ENCODE results near the gene ST7.

Gene ST7

DNA sequence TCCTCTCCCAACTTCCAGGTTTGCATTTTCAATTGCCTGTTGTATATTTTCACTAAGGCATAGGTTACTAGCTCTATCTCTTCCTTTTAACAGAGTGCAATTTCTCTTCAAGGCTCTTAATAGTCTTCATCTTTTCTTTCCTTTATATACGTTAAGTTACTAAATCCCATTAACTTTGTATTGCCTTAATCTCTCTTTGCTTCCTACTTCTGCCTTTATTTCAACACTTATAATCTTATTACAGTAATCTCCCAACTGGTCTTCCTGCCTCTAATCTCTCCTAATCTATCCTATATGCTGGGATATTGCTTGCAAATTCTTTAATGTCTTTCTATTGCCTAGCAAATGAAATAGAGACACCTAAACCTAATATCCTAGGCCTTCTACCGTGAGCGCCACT, 26.1 kb downstream of the ST7 start:
- no peak for DNase-seq

DNA sequence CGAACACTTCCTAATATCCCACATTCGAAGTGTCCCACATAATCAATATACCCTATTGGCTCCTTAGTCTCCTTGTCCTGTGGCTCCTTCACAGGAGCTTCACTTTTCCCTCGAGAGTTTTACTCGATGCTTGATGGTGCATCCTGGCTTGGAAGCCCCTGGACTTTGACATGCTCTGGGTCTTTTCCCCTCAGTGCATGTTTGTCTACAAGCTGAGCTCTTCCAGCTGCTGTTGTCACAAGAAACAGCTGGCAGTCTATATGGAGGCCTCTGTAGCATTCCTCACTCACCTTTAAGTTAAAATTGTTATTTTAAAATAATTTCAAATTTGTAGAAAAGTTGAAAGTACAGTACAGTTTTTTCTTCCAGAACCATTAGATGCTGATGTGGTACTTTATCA, 27.1 kb downstream of the ST7 start:
- DNase-seq = no peak

GRCh38 chr7:116981939-116982338, 28.6 kb downstream of the ST7 start:
- no peak for DNase-seq

- DNase-seq = no peak
Measured at GRCh38 chr7:116984511-116984910, 31.2 kb downstream of the ST7 start.

DNA sequence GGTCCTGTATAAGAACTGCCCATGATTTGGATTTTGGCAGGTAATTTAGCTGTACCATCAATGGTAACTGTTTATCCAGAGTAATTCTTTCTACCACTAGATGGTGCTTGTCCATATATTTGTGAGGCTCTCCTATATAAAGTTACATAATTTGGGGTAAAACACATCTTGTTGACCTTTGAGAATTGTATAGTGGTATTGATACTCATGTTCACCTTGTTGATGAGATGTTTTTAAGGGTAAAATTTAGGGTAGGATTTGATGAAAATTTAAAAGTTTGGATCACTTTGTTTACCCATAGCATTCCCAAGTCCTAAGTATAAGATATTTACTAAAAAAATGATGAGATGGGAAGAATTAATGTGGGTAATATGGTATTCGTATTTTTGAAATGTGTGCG, 31.6 kb downstream of the ST7 start:
- DNase-seq = peak; percentile 76

DNA sequence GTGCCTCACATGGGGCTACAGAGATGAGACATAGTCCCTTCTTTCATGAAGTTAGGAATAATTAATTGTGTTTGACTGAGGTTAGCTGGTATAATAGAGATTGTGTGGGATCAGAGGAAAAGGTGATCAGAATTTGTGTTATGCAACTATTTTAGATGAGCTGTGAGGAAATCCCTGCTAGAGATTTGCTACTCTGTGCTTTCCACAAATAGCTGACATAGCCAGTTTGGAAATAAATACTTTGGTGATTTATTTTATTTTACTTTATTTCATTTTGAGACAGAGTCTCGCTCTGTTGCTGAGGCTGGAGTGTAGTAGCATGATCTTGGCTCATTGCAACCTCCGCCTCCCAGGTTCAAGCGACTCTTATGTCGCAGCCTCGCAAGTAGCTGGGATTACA, 32.3 kb downstream of the ST7 start:
- DNase-seq = no peak

DNA sequence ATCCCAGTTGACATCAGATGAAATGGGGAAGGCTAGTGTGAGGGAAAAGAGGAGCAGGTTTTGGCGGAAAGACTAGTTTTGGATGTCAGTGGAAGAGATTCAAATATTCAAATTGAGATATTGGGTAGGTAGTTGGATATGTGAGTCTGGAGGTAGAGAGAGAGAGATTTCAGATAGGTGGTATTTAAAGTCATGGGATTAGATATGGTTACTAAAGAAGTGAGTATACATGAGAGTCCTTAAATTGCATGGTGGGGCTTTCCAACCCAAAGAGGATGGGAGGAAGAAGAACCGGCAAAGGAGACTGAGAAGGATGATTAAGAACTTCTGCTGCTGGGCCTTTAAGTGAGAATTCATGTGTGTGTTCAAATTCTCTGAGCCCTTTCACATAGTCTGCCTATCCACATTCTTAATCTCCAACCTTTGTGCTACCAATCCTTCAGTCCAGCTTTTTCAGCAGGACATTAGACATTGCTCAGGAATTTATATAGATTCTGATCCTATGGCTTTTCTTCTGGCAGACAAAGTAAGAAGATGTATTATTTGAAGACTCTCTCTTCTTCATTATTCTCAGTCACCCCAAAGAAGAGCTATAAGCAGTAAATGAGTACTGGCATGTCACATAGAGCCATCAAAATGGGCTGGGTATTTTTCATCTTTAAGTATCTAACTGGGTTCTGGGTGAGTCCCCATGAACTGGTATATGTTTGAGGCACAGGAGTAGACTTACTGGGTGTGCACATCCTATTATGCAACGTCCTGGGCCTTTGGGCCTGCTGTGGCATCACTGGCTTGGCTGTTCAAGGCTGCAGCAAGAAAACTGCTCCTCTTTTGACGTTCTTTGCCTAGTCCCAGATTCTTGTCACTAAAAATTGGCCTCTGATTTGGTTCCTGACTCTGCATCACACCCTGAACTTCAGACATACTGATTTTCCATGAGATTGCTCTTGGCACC, 33.6 kb downstream of the ST7 start:
- no peak for DNase-seq

DNA sequence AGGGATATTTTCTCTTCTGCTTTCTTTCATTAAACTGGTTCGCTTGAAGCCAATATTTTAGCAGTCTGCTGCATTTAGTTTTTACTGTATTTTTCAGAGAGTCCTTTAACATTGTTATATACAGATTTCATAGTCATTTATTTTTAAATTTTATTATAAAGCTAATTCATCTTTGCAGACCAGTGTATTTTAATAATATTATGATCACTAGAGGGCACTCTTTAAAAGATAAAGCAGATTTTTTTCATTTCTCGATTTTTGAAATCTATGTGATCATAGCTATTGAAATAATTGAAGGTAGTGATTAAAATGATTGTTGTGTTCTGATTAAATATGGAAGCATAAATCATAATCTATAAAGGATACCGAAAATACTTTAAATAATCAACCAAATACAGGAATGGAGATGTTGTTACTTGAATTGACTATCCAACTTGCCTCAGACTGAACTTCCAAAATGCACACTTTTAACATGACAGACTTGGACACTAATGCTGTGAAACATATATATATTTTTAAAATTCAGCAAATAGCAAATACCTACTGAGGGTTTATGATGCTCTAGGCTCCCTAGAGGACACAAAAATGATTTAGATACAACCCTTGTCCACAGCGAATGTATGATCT, 35.2 kb downstream of the ST7 start:
- DNase-seq = peak; percentile 11

GRCh38 chr7:116990056-116990455, 36.8 kb downstream of the ST7 start:
- no peak for DNase-seq

DNA sequence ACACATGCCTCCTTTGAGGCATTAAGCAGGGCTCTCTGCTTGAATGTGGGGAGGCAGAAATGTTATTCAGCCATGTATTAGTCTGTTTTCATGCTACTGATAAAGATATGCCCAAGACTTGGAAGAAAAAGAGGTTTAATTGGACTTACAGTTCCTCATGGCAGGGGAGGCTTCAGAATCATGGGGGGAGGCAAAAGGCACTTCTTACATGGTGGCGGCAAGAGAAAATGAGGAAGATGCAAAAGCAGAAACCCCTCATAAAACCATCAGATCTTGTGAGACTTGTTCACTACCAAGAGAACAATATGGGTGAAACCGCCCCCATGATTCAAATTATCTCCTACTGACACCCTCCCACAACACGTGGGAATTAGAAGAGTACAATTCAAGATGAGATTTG, 37.9 kb downstream of the ST7 start:
- DNase-seq = no peak

DNA sequence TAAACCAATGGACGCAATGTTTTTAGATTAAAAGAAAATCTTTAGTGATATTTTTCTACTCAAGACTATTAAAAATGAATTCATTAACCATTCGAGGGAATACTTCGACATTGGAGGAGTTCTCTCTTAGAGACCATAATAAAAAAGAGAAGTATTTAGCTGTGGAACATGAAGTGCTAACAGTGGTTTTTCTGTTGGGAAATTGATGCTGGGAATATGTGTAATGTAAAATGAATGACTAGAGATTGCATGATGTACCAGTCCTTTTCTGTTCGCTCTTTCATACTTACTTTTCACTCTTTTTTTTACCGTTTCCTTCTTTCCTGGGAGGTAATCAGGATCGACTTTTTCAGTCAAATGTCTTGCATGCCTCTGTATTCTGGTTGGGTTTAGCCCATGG, 41.3 kb downstream of the ST7 start:
- DNase-seq = no peak

GRCh38 chr7:116997972-116998371, 44.7 kb downstream of the ST7 start:
- no peak for DNase-seq

- DNase-seq = no peak
Measured at GRCh38 chr7:116998567-116999175, 45.4 kb downstream of the ST7 start.

DNA sequence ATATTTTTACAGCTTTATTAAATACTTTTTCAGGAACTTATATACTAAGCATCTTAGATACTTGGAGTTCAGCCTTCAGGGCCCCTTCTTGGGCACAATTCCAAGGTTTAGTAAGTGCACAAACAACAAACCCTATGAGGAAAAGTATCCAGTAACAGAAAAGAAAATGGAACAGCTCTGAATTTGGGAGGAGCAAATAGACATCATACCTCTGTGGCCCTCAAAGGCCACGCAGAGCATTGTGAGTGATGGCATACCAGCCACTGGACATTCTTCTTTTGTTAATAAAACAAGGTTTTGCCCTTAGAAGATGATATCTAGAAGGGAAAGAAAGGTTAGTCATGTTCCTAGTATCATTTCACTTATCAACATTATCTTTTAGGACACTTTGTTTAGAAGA, 46.0 kb downstream of the ST7 start:
- no peak for DNase-seq

DNA sequence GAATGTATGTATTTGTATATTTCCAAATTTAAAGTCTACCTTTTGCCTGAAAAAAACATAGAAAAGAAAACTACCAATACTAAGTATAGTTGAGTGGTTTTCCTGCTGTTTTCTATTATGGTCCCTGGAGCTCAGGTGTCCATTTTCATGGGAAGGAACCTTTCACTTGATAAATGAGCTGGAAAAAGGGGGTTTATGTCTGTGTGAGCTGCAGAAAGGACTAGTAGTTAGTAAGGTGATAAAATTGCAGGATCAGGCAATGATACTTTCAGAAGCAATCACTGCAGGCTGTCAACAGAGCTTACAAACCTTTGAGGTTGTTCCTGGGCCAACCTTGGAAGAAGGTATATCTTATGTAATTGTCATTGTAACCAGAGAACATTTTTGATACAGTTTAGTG, 48.0 kb downstream of the ST7 start:
- no peak for DNase-seq

- no peak for DNase-seq
Measured at GRCh38 chr7:117004899-117005298, 51.6 kb downstream of the ST7 start.

DNA sequence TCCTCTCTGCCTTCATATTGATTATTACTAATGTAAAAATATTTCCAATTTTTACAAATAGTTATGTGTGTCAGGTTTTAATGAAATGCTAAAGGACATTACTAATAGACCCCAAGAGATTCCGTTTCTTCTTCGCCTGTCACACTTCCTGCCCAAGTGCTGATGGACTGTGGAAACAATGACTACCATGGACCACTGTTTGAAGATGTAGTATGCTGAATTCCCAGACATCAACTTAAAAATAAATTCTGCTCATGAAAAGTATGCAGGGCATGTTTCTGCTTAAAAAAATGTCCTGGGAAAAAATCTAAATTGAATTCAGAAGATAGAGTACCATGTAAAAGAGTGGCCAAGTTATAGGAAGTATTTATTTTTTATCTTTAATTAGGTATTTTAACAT, 52.1 kb downstream of the ST7 start:
- DNase-seq = no peak

GRCh38 chr7:117006907-117007684, 53.8 kb downstream of the ST7 start:
- no peak for DNase-seq

- no peak for DNase-seq
Measured at GRCh38 chr7:117008118-117008885, 55.0 kb downstream of the ST7 start.

- no peak for DNase-seq
Measured at GRCh38 chr7:117008886-117009531, 55.7 kb downstream of the ST7 start.

- DNase-seq = no peak
Measured at GRCh38 chr7:117009705-117010361, 56.5 kb downstream of the ST7 start.

Measured in NCI-H1694 (cell line).